HG03342 (cell line): ENCODE measurements around the gene ZC3H15.
"Not testable (repeated sequence)": the region's sequence is repeated elsewhere in the genome, so short reads cannot be mapped to it uniquely, and the experiment has no call there.

Source experiments
- ATAC-seq: cut with Tn5 transposase; IDR thresholded peaks from one replicate; pipeline ENCODE4 v1.9.1; 2021; ENCODE audit warnings: mild to moderate bottlenecking, moderate library complexity; ENCODE audit not compliant: unreplicated experiment

Gene ZC3H15

GRCh38 chr2:186485871-186486650 is at the start of gene ZC3H15:
Gene ZC3H15, plus strand, starts transcription at chr2:186486260. Its CDS starts 123 bp downstream, at chr2:186486383.
- peak; percentile 82 for ATAC-seq

- ATAC-seq = no peak
Measured at GRCh38 chr2:186437719-186438118, 48.3 kb upstream of the ZC3H15 start.

GRCh38 chr2:186439673-186440095 is 46.4 kb upstream of the ZC3H15 start:
- ATAC-seq = not testable (repeated sequence)

- no peak for ATAC-seq
Measured at GRCh38 chr2:186440506-186440905, 45.6 kb upstream of the ZC3H15 start.

- ATAC-seq = no peak
Measured at GRCh38 chr2:186442885-186443284, 43.2 kb upstream of the ZC3H15 start.

DNA sequence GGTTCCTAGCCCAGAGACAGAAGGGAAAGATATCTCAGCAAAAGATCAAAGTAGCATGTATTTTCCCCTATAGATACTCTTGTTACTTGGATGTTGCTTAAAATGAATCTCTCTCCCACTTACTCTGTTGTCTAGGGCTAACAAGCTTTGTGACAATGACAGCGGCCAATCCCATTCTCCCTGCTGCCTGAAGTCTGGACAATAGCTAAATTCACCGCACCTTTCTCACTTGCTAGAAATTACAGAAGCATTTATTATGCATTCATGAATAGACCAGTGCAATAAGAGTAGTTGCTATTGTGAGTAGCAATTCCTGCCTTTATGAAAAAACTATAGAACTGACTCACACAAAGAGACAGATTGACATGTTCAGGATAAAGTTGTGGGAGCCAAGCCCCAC is 42.2 kb upstream of the ZC3H15 start:
- ATAC-seq = no peak

DNA sequence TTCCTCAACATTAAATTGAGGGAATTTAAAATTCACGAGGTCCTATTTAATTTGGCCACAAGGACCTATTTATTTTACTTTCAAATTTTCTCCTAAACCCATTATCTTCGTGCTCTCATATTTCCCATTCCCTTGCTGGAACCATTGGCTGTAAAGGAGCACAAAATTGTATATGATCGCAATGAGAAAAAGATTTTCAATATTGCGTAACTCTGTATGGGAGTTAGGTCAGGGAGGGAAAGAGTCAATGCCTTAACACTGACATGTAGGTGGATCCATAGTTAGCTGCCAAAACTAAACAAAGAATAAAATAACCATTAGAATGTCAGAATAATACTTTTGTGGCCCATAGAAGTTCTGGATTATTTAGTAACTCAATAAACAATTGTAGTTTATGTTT is 40.6 kb upstream of the ZC3H15 start:
- ATAC-seq = no peak

GRCh38 chr2:186455613-186456012 is 30.4 kb upstream of the ZC3H15 start:
- ATAC-seq = no peak

- ATAC-seq = no peak
Measured at GRCh38 chr2:186456941-186457340, 29.1 kb upstream of the ZC3H15 start.

- ATAC-seq = no peak
Measured at GRCh38 chr2:186457908-186458307, 28.2 kb upstream of the ZC3H15 start.

GRCh38 chr2:186459009-186459408 is 27.1 kb upstream of the ZC3H15 start:
- peak; percentile 40 for ATAC-seq

DNA sequence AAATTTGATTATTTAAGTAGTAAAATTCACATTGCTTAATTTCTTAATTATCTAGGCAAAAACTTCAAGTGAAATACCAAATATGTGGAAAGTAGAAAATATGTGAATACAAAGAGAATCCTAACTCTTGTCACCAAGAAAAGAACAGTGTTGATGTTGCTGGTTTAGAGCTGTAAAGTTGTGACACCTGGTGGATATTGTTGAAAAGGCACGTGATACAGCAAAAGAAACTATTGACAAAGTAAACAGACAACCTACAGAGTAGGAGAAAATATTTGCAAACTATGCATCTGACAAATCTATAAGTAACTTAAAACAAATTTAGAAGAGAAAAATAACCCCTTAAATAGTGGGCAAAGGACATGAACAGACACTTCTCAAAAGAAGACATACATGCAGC is 25.6 kb upstream of the ZC3H15 start:
- peak; percentile 87 for ATAC-seq

DNA sequence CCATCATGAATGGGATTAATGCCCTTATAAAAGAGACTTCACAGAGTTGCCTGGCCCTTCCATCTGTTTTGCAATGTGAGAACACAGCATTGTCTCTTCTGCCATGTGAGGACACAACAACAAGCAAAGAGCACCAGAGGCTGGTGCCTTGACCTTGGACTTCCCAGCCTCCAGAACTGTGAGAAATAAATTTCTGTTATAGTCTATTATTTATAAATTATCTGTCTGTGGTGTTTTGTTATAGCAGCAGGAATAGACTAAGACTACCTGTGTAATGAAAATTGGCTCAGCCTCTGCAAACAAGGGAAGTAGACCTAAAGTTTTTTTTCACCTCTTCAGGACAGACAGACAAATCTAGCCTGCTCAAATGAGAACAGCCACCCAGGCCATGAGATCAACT is 19.3 kb upstream of the ZC3H15 start:
- ATAC-seq = no peak

- no peak for ATAC-seq
Measured at GRCh38 chr2:186467421-186467820, 18.6 kb upstream of the ZC3H15 start.

GRCh38 chr2:186472722-186473493 is 13.2 kb upstream of the ZC3H15 start:
- ATAC-seq = not testable (repeated sequence)

DNA sequence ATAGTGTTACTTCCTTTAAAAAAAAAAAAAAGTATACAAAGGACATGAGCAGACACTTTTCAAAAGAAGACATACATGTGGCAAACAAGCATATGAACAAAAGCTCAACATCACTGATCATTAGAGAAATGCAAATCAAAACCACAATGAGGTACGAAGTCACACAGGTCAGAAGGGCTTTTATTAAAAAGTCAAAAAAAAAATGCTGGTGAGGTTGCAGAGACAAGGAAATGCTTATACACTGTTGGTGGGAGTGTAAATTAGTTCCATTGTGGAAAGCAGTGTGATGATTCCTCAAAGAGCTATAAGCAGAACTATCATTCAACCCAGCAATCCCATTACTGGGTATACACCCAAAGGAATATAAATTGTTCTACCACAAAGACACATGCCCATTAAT is 11.8 kb upstream of the ZC3H15 start:
- not testable (repeated sequence) for ATAC-seq

DNA sequence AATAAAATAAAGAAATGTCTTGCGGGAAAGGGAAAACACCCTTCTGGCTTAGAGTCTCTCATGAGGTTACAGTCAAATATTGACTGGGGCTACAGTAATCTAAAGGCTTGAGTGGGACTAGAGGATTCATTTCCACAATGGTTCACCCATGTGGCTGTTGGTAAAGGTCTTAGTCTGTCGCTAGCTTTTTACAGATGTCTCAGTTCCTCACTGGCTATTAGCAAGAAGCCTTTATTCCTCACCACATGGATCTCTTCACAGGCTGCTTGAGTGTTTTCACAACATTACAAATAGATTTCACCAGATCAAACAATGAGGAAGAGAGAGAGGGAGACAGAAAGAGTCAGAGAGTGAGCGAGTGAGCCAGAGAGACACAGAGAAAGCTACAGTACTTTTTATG is 8.3 kb upstream of the ZC3H15 start:
- ATAC-seq = no peak

GRCh38 chr2:186480991-186481390 is 5.1 kb upstream of the ZC3H15 start:
- ATAC-seq = no peak

DNA sequence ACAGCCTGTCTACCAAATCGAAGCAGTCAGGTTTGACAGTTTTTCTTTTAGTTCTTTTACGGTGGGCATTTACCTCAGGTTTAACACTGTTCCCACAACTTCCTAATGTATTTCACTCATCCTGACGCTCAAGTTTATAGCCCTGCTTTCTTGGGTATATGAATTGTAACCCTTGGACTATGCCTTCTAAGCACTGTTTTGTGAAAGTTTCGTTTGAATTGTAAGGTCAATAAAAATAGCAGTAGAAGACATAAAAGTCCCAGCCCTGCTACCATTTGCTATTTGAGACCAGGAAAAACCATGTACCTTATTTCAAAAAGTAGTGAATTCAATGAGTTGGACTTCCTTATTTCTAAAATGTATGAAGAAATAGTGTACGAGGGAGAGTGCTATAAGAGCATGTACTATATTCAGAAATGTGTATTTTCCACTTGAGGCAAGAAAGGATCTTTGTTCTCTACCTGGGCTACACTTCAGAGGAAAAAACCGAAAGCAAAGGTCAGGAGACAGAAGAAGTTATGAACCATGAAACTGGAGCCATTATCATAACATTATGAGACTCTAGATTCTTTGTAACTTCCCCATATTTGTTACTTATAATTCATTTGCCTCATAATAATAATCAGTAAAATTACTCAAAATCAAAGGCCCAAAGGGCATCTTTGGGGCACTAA is 1.9 kb upstream of the ZC3H15 start:
- ATAC-seq = no peak

GRCh38 chr2:186485576-186485870 is 537 bp upstream of the ZC3H15 start:
- peak; percentile 38 for ATAC-seq
